T-helper 1 cell treated with Interleukin-12 subunit alpha and Interleukin-12 subunit beta and Interleukin-4 antibody, amounts not matched to agents 30 μg/mL and 1 μg/mL, for 36 hours (primary cell): ENCODE results near the gene RIPOR3.
"Not testable (repeated sequence)": the region's sequence is repeated elsewhere in the genome, so short reads cannot be mapped to it uniquely, and the experiment has no call there.

Source experiments
- H3K27ac Mint-ChIP-seq: one replicate; pipeline ENCODE4 v1.8.0; 2021; ENCODE audit warnings: mild to moderate bottlenecking, mixed read lengths
- H3K27me3 Mint-ChIP-seq: one replicate; pipeline ENCODE4 v1.8.0; 2021; ENCODE audit warnings: low read depth, mixed read lengths
- H3K36me3 Mint-ChIP-seq: one replicate; pipeline ENCODE4 v1.8.0; 2021; ENCODE audit warnings: low read depth, mixed read lengths
- H3K4me1 Mint-ChIP-seq: one replicate; pipeline ENCODE4 v1.8.0; 2021; ENCODE audit warnings: low read depth, mixed read lengths
- H3K4me3 Mint-ChIP-seq: one replicate; pipeline ENCODE4 v1.8.0; 2021; ENCODE audit warnings: mild to moderate bottlenecking, moderate library complexity, mixed read lengths
- H3K9me3 Mint-ChIP-seq: one replicate; pipeline ENCODE4 v1.8.0; 2021; ENCODE audit warnings: mixed read lengths

The RIPOR3 gene

GRCh38 chr20:50699688-50700087 lies 8.3 kb upstream of the RIPOR3 start:
- Mint-ChIP-seq H3K27me3 (peaks cover 14% of the 10 kb centered on the region), H3K36me3 (no peaks in the 10 kb centered on the region), H3K9me3 (no peaks in the 10 kb centered on the region), H3K4me3 (no peak overlapping the region), H3K27ac (no peak overlapping the region), H3K4me1 (no peaks in the 10 kb centered on the region)

- not testable (repeated sequence) for H3K9me3 Mint-ChIP-seq, H3K36me3 Mint-ChIP-seq, H3K27ac Mint-ChIP-seq, H3K4me1 Mint-ChIP-seq, H3K4me3 Mint-ChIP-seq
- peaks cover 15% of the 10 kb centered on the region for H3K27me3 Mint-ChIP-seq
These were observed 6.9 kb upstream of the RIPOR3 start for GRCh38 chr20:50698255-50698654.

- Mint-ChIP-seq H3K9me3 (no peaks in the 10 kb centered on the region), H3K27ac (no peak overlapping the region), H3K36me3 (no peaks in the 10 kb centered on the region), H3K4me3 (no peak overlapping the region), H3K27me3 (peaks cover 32% of the 10 kb centered on the region), H3K4me1 (peaks cover 6% of the 10 kb centered on the region)
These were observed 4.0 kb upstream of the RIPOR3 start for GRCh38 chr20:50695135-50695872.

GRCh38 chr20:50694379-50695134 lies 3.2 kb upstream of the RIPOR3 start:
- Mint-ChIP-seq H3K27ac (no peak overlapping the region), H3K27me3 (peaks cover 40% of the 10 kb centered on the region)

GRCh38 chr20:50693001-50693400 lies 1.7 kb upstream of the RIPOR3 start:
- no peak overlapping the region for H3K4me3 Mint-ChIP-seq
- H3K9me3 Mint-ChIP-seq, result no peaks in the 10 kb centered on the region
- no peak overlapping the region for H3K27ac Mint-ChIP-seq
- H3K4me1 Mint-ChIP-seq, result peaks cover 8% of the 10 kb centered on the region
- H3K36me3 Mint-ChIP-seq, result no peaks in the 10 kb centered on the region
- H3K27me3 Mint-ChIP-seq, result peaks cover 50% of the 10 kb centered on the region

More at GRCh38 chr20:50694379-50695134, 3.2 kb upstream of the RIPOR3 start:
- no peaks in the 10 kb centered on the region for H3K36me3 Mint-ChIP-seq
- H3K4me3 Mint-ChIP-seq, result no peak overlapping the region
- H3K9me3 Mint-ChIP-seq, result no peaks in the 10 kb centered on the region
- H3K4me1 Mint-ChIP-seq, result peaks cover 8% of the 10 kb centered on the region

GRCh38 chr20:50692552-50692933 lies 1.2 kb upstream of the RIPOR3 start:
- Mint-ChIP-seq H3K4me3 (no peak overlapping the region), H3K36me3 (no peaks in the 10 kb centered on the region), H3K4me1 (peaks cover 8% of the 10 kb centered on the region), H3K27me3 (peaks cover 50% of the 10 kb centered on the region), H3K27ac (no peak overlapping the region), H3K9me3 (no peaks in the 10 kb centered on the region)

- no peaks in the 10 kb centered on the region for H3K36me3 Mint-ChIP-seq
- H3K27me3 Mint-ChIP-seq, result peaks cover 50% of the 10 kb centered on the region
- peak overlapping the region; percentile 28 for H3K4me3 Mint-ChIP-seq
- H3K4me1 Mint-ChIP-seq, result peaks cover 8% of the 10 kb centered on the region
- no peaks in the 10 kb centered on the region for H3K9me3 Mint-ChIP-seq
- no peak overlapping the region for H3K27ac Mint-ChIP-seq
These were observed 520 bp upstream of the RIPOR3 start for GRCh38 chr20:50691573-50692551.

- Mint-ChIP-seq H3K9me3 (no peaks in the 10 kb centered on the region), H3K27ac (no peak overlapping the region), H3K4me3 (no peak overlapping the region), H3K36me3 (no peaks in the 10 kb centered on the region), H3K4me1 (peaks cover 8% of the 10 kb centered on the region), H3K27me3 (peaks cover 50% of the 10 kb centered on the region)
These were observed 1.3 kb downstream of the RIPOR3 start for GRCh38 chr20:50689864-50690649.

GRCh38 chr20:50688256-50688975 lies 2.9 kb downstream of the RIPOR3 start:
- no peaks in the 10 kb centered on the region for H3K9me3 Mint-ChIP-seq
- no peak overlapping the region for H3K27ac Mint-ChIP-seq
- no peaks in the 10 kb centered on the region for H3K36me3 Mint-ChIP-seq
- H3K4me1 Mint-ChIP-seq, result peaks cover 8% of the 10 kb centered on the region
- peaks cover 41% of the 10 kb centered on the region for H3K27me3 Mint-ChIP-seq
- H3K4me3 Mint-ChIP-seq, result no peak overlapping the region

GRCh38 chr20:50686821-50687220 lies 4.5 kb downstream of the RIPOR3 start:
- Mint-ChIP-seq H3K9me3 (peaks cover 3% of the 10 kb centered on the region), H3K4me1 (peaks cover 6% of the 10 kb centered on the region), H3K27me3 (peaks cover 34% of the 10 kb centered on the region), H3K4me3 (no peak overlapping the region), H3K27ac (no peak overlapping the region), H3K36me3 (no peaks in the 10 kb centered on the region)

GRCh38 chr20:50683570-50683969 lies 7.8 kb downstream of the RIPOR3 start:
- H3K9me3 Mint-ChIP-seq, result peaks cover 3% of the 10 kb centered on the region
- H3K4me3 Mint-ChIP-seq, result no peak overlapping the region
- H3K27me3 Mint-ChIP-seq, result peaks cover 5% of the 10 kb centered on the region
- H3K36me3 Mint-ChIP-seq, result no peaks in the 10 kb centered on the region
- H3K27ac Mint-ChIP-seq, result no peak overlapping the region
- no peaks in the 10 kb centered on the region for H3K4me1 Mint-ChIP-seq

- no peak overlapping the region for H3K4me3 Mint-ChIP-seq
- no peaks in the 10 kb centered on the region for H3K4me1 Mint-ChIP-seq
- H3K27me3 Mint-ChIP-seq, result peaks cover 3% of the 10 kb centered on the region
- H3K36me3 Mint-ChIP-seq, result no peaks in the 10 kb centered on the region
- H3K9me3 Mint-ChIP-seq, result peaks cover 3% of the 10 kb centered on the region
- no peak overlapping the region for H3K27ac Mint-ChIP-seq
These were observed 8.3 kb downstream of the RIPOR3 start for GRCh38 chr20:50682947-50683530.

GRCh38 chr20:50682065-50682464 lies 9.3 kb downstream of the RIPOR3 start:
- Mint-ChIP-seq H3K27me3 (peaks cover 3% of the 10 kb centered on the region), H3K9me3 (peaks cover 3% of the 10 kb centered on the region), H3K36me3 (no peaks in the 10 kb centered on the region), H3K4me3 (no peak overlapping the region), H3K4me1 (no peaks in the 10 kb centered on the region), H3K27ac (no peak overlapping the region)
